ENCODE measurements around the gene PYGB.

PYGB gene

DNA sequence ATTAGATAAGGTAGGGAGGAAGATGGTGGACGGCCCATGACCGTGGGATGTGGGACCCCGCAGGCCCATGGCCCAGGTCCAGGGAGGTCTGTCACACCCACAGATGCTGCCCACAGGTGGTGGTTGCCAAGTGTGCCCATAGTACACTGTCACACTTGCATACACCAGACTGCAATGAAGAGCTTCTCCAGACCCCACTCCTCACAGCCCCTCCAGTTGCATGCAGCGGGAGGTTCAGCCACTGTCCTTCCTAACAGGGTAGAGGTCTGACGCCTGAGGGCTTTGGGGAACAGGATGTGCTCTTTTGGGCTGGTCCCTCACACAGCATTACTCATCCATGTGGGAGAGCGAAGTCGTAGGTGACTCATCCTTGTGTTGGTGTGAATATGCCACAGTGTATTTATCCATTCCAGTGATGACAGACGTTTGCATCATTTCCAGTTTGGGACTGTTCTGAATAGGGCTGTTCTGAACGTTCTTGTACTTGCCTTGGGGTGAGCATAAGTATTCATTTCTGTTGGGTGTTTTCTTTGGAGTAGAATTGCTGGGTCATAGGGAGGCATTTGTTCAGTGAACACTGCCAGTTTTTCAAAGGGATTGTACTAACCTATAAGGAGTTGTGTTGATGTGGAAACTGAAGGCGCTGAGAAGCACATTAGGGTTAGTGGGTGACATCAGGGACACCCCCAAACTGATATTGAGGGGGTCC, 10.1 kb upstream of the PYGB start (continued):
- TF ChIP-seq, protein P1, sequence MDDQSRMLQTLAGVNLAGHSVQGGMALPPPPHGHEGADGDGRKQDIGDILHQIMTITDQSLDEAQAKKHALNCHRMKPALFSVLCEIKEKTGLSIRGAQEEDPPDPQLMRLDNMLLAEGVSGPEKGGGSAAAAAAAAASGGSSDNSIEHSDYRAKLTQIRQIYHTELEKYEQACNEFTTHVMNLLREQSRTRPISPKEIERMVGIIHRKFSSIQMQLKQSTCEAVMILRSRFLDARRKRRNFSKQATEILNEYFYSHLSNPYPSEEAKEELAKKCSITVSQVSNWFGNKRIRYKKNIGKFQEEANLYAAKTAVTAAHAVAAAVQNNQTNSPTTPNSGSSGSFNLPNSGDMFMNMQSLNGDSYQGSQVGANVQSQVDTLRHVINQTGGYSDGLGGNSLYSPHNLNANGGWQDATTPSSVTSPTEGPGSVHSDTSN (CRISPR knock-in tag; IDR thresholded peaks at IDR 0.05) = no peak
- TF ChIP-seq ZNF629 (tag by site-specific recombination; IDR thresholded peaks at IDR 0.05) (peak; percentile 97), ZNF292 (tag by site-specific recombination; IDR thresholded peaks at IDR 0.05; ENCODE audit: borderline replicate concordance, low read depth) (no peak), REPIN1 (tag by site-specific recombination; IDR thresholded peaks at IDR 0.05; ENCODE audit: low read depth) (no peak), BCL11A (tag by site-specific recombination; IDR thresholded peaks at IDR 0.05; ENCODE audit: low read depth) (peak; percentile 74), ZNF621 (tag by site-specific recombination; IDR thresholded peaks at IDR 0.05) (no peak), SP7 (tag by site-specific recombination; IDR thresholded peaks at IDR 0.05) (peak; percentile 98), ZSCAN30 (tag by site-specific recombination; IDR thresholded peaks at IDR 0.05) (no peak), YY1 (tag by site-specific recombination; IDR thresholded peaks at IDR 0.05) (no peak), FEZF1 (tag by site-specific recombination; IDR thresholded peaks at IDR 0.05) (peak; percentile 96), HOXD13 (CRISPR knock-in tag; IDR thresholded peaks at IDR 0.05; ENCODE audit: borderline replicate concordance) (0 out of 2 replicates have a peak, but pooled peaks have one; percentile 51), SCRT2 (tag by site-specific recombination; IDR thresholded peaks at IDR 0.05) (peak; percentile 94), TRIM28 (IDR thresholded peaks at IDR 0.05; ENCODE audit: borderline replicate concordance, low read length) (peak; percentile 72; the same call in 1 of the 2 replicates), ZNF175 (tag by site-specific recombination; IDR thresholded peaks at IDR 0.05) (no peak), ZNF670 (tag by site-specific recombination; IDR thresholded peaks at IDR 0.05; ENCODE audit: low read depth) (no peak), ZXDB (tag by site-specific recombination; IDR thresholded peaks at IDR 0.05) (peak; percentile 56), ZNF248 (tag by site-specific recombination; IDR thresholded peaks at IDR 0.05) (no peak), ZNF571 (tag by site-specific recombination; IDR thresholded peaks at IDR 0.05) (no peak), ZFP37 (tag by site-specific recombination; IDR thresholded peaks at IDR 0.05) (no peak), WT1 (tag by site-specific recombination; IDR thresholded peaks at IDR 0.05) (peak; percentile 75), ZNF184 (tag by site-specific recombination; IDR thresholded peaks at IDR 0.05) (0 out of 2 replicates have a peak, but pooled peaks have one; percentile 79), ZNF335 (tag by site-specific recombination; conservative IDR thresholded peaks at IDR 0.05) (peak; percentile 56), ZBTB21 (tag by site-specific recombination; IDR thresholded peaks at IDR 0.05) (peak; percentile 83), SETDB1 (IDR thresholded peaks at IDR 0.05; ENCODE audit: insufficient read length, low read length) (no peak), ZIC2 (tag by site-specific recombination; IDR thresholded peaks at IDR 0.05) (peak; percentile 40), ZNF302 (tag by site-specific recombination; IDR thresholded peaks at IDR 0.05; ENCODE audit: low read depth) (no peak), TCF7L2 (IDR thresholded peaks at IDR 0.05; ENCODE audit: borderline replicate concordance, low read depth, low read length) (no peak), KLF16 (tag by site-specific recombination; IDR thresholded peaks at IDR 0.05) (peak; percentile 66; the same call in 1 of the 2 replicates), ZNF433 (tag by site-specific recombination; IDR thresholded peaks at IDR 0.05; ENCODE audit: low read depth) (no peak)
- TF ChIP-seq, protein P2, sequence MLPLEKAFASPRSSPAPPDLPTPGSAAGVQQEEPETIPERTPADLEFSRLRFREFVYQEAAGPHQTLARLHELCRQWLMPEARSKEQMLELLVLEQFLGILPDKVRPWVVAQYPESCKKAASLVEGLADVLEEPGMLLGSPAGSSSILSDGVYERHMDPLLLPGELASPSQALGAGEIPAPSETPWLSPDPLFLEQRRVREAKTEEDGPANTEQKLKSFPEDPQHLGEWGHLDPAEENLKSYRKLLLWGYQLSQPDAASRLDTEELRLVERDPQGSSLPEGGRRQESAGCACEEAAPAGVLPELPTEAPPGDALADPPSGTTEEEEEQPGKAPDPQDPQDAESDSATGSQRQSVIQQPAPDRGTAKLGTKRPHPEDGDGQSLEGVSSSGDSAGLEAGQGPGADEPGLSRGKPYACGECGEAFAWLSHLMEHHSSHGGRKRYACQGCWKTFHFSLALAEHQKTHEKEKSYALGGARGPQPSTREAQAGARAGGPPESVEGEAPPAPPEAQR (tag by site-specific recombination; IDR thresholded peaks at IDR 0.05) = no peak; the same call in 1 of the 2 replicates
- TF ChIP-seq, protein P3, sequence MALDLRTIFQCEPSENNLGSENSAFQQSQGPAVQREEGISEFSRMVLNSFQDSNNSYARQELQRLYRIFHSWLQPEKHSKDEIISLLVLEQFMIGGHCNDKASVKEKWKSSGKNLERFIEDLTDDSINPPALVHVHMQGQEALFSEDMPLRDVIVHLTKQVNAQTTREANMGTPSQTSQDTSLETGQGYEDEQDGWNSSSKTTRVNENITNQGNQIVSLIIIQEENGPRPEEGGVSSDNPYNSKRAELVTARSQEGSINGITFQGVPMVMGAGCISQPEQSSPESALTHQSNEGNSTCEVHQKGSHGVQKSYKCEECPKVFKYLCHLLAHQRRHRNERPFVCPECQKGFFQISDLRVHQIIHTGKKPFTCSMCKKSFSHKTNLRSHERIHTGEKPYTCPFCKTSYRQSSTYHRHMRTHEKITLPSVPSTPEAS (tag by site-specific recombination; IDR thresholded peaks at IDR 0.05) = peak; percentile 47
- TF ChIP-seq, protein P4, sequence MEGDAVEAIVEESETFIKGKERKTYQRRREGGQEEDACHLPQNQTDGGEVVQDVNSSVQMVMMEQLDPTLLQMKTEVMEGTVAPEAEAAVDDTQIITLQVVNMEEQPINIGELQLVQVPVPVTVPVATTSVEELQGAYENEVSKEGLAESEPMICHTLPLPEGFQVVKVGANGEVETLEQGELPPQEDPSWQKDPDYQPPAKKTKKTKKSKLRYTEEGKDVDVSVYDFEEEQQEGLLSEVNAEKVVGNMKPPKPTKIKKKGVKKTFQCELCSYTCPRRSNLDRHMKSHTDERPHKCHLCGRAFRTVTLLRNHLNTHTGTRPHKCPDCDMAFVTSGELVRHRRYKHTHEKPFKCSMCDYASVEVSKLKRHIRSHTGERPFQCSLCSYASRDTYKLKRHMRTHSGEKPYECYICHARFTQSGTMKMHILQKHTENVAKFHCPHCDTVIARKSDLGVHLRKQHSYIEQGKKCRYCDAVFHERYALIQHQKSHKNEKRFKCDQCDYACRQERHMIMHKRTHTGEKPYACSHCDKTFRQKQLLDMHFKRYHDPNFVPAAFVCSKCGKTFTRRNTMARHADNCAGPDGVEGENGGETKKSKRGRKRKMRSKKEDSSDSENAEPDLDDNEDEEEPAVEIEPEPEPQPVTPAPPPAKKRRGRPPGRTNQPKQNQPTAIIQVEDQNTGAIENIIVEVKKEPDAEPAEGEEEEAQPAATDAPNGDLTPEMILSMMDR (tag by site-specific recombination; IDR thresholded peaks at IDR 0.05) = no peak
- TF ChIP-seq, protein P5, sequence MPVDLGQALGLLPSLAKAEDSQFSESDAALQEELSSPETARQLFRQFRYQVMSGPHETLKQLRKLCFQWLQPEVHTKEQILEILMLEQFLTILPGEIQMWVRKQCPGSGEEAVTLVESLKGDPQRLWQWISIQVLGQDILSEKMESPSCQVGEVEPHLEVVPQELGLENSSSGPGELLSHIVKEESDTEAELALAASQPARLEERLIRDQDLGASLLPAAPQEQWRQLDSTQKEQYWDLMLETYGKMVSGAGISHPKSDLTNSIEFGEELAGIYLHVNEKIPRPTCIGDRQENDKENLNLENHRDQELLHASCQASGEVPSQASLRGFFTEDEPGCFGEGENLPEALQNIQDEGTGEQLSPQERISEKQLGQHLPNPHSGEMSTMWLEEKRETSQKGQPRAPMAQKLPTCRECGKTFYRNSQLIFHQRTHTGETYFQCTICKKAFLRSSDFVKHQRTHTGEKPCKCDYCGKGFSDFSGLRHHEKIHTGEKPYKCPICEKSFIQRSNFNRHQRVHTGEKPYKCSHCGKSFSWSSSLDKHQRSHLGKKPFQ (tag by site-specific recombination; IDR thresholded peaks at IDR 0.05) = peak; percentile 99
- TF ChIP-seq, protein P6, sequence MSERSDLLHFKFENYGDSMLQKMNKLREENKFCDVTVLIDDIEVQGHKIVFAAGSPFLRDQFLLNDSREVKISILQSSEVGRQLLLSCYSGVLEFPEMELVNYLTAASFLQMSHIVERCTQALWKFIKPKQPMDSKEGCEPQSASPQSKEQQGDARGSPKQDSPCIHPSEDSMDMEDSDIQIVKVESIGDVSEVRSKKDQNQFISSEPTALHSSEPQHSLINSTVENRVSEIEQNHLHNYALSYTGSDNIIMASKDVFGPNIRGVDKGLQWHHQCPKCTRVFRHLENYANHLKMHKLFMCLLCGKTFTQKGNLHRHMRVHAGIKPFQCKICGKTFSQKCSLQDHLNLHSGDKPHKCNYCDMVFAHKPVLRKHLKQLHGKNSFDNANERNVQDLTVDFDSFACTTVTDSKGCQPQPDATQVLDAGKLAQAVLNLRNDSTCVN (tag by site-specific recombination; optimal IDR thresholded peaks at IDR 0.05) = no peak
